ENCODE measurements around the gene CCDC91.
"Not testable (repeated sequence)": the region's sequence is repeated elsewhere in the genome, so short reads cannot be mapped to it uniquely, and the experiment has no call there.

CCDC91 gene

DNA sequence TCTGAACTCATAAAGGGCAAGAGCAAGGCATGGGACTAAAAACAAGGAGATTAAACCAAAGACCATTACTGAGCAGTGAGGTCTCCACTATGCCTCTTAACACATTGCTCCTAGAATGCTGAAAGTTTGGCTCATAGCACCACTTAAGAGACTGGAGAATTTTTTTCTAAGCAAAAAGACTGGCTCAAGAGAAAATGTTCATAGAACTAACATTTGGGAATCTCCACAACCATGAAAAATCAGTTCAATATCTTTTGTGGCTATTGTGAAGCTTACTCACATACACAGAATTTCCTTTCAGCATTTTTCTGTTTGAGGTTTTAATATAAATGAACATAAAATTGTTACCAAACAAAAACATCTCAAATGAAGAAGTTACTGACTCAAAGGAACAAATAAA, 255.8 kb downstream of the CCDC91 start:
- TF ChIP-seq CTCF (IDR thresholded peaks at IDR 0.05; ENCODE audit: borderline replicate concordance, insufficient read depth, low read depth, low read length) = no peak
- H3K4me3 ChIP-seq (ENCODE audit: low read depth, low read length) = no peak overlapping the region

DNA sequence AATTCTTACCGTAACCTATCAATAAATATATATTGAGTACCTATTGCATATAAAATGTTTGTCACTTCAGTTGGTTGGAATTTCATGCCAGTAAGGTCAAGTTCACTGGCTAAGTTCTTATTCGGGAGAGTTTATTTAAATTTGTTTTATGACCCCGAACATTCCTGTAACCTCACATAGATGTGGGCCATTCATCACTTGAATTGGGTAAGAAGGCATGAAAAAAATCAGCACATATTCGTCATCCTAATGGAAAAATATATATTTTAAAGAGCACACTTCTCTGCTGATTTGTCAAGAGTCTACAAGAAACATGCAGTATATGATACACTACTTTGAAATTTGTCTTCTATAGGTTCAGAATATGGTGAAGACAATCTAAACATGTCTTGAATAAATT, 263.4 kb downstream of the CCDC91 start:
- no peak for TF ChIP-seq CTCF (IDR thresholded peaks at IDR 0.05; ENCODE audit: borderline replicate concordance, insufficient read depth, low read depth, low read length)
- no peak overlapping the region for H3K4me3 ChIP-seq (ENCODE audit: low read depth, low read length)

- no peak overlapping the region for H3K4me3 ChIP-seq (ENCODE audit: low read depth, low read length)
- no peak for TF ChIP-seq CTCF (IDR thresholded peaks at IDR 0.05; ENCODE audit: borderline replicate concordance, insufficient read depth, low read depth, low read length)
Observed at GRCh38 chr12:28456934-28457710, 266.9 kb downstream of the CCDC91 start.

DNA sequence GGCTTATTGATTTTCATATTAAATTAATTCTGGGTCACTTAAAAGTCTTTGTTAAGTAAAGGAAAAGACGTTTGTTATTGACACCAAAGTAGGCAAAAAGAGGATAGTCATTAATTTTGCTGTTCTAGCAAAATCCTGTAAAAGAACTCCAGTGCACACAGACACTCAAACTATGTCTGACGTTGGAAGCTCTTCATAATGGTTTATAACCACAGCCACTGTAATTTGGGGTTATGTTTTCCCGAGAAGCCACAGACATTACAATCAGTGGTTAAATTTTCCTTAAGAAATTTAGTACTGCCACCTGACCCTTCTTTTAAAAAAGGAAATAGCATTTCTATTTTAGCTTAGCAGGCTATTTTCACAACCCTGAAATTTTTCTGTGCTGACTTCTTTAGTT, 267.5 kb downstream of the CCDC91 start:
- no peak overlapping the region for H3K4me3 ChIP-seq (ENCODE audit: low read depth, low read length)
- no peak for TF ChIP-seq CTCF (IDR thresholded peaks at IDR 0.05; ENCODE audit: borderline replicate concordance, insufficient read depth, low read depth, low read length)

DNA sequence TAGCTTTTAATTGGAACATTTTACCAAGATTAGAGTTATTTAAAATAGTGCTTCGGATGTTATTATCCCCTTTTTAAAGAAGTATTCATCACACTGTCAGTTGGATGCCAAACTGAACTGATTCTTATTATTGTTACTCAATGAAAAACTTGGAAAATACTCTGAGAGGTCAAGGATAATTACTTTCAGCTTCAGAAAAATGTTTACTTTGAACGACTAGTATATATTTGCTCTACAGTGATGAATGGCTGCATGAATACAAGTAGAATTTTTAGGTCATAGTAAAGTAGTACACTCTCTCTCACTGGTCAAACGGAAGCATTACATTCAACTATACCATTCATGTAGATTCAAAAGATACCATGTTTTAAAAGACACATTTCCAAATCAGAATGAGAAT, 269.2 kb downstream of the CCDC91 start:
- TF ChIP-seq CTCF (IDR thresholded peaks at IDR 0.05; ENCODE audit: borderline replicate concordance, insufficient read depth, low read depth, low read length) = no peak
- H3K4me3 ChIP-seq (ENCODE audit: low read depth, low read length) = no peak overlapping the region

DNA sequence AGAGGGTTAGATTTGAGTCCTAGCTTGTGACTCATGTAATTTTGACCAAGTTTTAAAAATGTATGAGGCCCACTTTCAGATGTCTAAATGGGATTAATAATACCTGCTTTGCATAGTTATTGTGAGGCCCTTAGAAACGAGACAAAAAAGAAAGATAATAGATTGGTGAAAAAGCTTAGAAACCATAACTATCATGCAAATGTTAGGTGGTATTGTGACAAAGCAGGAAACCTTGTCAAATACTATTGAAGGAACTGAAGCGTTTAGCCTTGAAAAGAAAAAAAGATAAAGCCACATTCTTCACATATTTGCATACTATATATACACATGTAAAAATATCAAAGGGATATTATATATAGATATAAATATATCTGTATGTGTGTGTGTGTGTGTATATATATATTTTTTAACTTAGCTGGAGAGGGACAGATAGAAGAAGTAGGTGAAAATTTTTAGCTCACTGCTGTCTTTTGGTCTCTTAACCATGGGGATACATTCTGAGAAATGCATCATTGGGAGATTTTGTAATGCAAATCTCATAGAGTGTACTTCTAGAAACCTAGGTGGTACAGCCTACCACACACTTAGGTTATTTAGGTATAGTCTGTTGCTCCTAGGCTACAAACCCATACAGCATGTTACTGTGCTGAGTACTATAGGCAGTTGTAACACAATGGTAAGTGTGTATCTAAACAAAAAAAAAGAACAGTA, 270.3 kb downstream of the CCDC91 start:
- TF ChIP-seq CTCF (IDR thresholded peaks at IDR 0.05; ENCODE audit: borderline replicate concordance, insufficient read depth, low read depth, low read length) = no peak
- no peak overlapping the region for H3K4me3 ChIP-seq (ENCODE audit: low read depth, low read length)

GRCh38 chr12:28463396-28463795, 273.1 kb downstream of the CCDC91 start:
- no peak overlapping the region for H3K4me3 ChIP-seq (ENCODE audit: low read depth, low read length)
- no peak for TF ChIP-seq CTCF (IDR thresholded peaks at IDR 0.05; ENCODE audit: borderline replicate concordance, insufficient read depth, low read depth, low read length)

GRCh38 chr12:28471762-28472161, 281.5 kb downstream of the CCDC91 start:
- H3K4me3 ChIP-seq (ENCODE audit: low read depth, low read length) = not testable (repeated sequence)

GRCh38 chr12:28476206-28476605, 285.9 kb downstream of the CCDC91 start:
- H3K4me3 ChIP-seq (ENCODE audit: low read depth, low read length) = not testable (repeated sequence)

DNA sequence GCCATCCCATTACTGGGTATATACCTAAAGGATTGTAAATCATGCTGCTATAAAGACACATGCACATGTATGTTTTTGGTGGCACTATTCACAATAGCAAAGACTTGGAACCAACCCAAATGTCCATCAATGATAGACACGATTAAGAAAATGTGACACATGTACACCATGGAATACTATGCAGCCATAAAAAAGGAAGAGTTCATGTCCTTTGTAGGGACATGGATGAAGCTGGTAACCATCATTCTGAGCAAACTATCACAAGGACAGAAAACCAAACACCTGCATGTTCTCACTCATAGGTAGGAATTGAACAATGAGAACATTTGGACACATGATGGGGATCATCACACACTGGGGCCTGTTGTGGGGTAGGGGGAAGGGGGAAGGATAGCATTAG, 288.8 kb downstream of the CCDC91 start:
- not testable (repeated sequence) for H3K4me3 ChIP-seq (ENCODE audit: low read depth, low read length)

Measured in GM12875 (cell line).